GM12878 (cell line): ENCODE measurements around the gene ARHGEF10L. TPM values are rescaled to one million over a fixed set of nuclear protein-coding genes. Genes with fewer than 3 reads are reported as not detected.

ENCODE experiments used
- ATAC-seq: fragments of 200-7000 bp; cut with Tn5 transposase; 3 replicates; pipeline ENCODE4 v1.9.1; 2020; ENCODE audit warnings: mild to moderate bottlenecking, moderate library complexity
- BruUV-seq: library from RNA; stranded (reverse); fragments of 400-500 nt; replicated peaks from 2 replicates; lab custom pipeline; 2021; lab: Mats Ljungman, UMichigan
- CTCF ChIA-PET: fragments of 300-600 bp; sonication (Branson Sonifier 250); formaldehyde crosslinking; extraction: SDS; loops from one replicate; lab custom pipeline; 2021; ENCODE audit warnings: inconsistent platforms; lab: Yijun Ruan, JAX
- POLR2A ChIA-PET: fragments of 350-600 bp; formaldehyde crosslinking; extraction: SDS; loops from one replicate; lab custom pipeline; 2021; ENCODE audit warnings: inconsistent platforms; lab: Charles Lee
- RAD21 ChIA-PET: fragments of 300-600 bp; sonication (Branson Sonifier 250); formaldehyde crosslinking; loops from one replicate; lab custom pipeline; 2023; ENCODE audit warnings: antibody characterized with exemption; ENCODE audit not compliant: unreplicated experiment; lab: Charles Lee
- SMC1A ChIA-PET: fragments of 300-600 bp; sonication (Branson Sonifier 250); formaldehyde crosslinking; loops from one replicate; lab custom pipeline; 2023; ENCODE audit not compliant: unreplicated experiment, uncharacterized antibody; lab: Charles Lee
- DNase-seq: peaks from one replicate; pipeline ENCODE4 v3.0.0-alpha.2; 2011; ENCODE audit warnings: low read depth, low spot score
- FAIRE-seq: peaks from 3 replicates; lab custom pipeline; 2011; peaks lifted over from hg19 to GRCh38; lab: Jason Lieb, UNC
- H2AFZ ChIP-seq: 2 replicates; pipeline ENCODE4 v1.6.0; 2011; ENCODE audit warnings: low read depth, low read length, control low read depth; ENCODE audit not compliant: control insufficient read depth
- H3K27ac ChIP-seq: 2 replicates; pipeline ENCODE4 v1.5.1; 2011; ENCODE audit warnings: control low read depth; ENCODE audit not compliant: control insufficient read depth, insufficient read depth
- H3K27me3 ChIP-seq, 2 experiments: replicated peaks in 1 of 2; 2 replicates each; pipeline versions ENCODE4 v1.6.0 to v1.6.1; 2011; ENCODE audit warnings: low read length in 1 of 2; ENCODE audit not compliant: control insufficient read depth in 2 of 2, insufficient read depth in 2 of 2
- H3K36me3 ChIP-seq, 2 experiments: 2 replicates each; pipeline ENCODE4 v1.5.1; 2011; ENCODE audit warnings: low read length in 1 of 2; ENCODE audit not compliant: control insufficient read depth in 2 of 2, insufficient read depth in 2 of 2
- H3K4me1 ChIP-seq: 2 replicates; pipeline ENCODE4 v1.6.1; 2011; ENCODE audit warnings: mild to moderate bottlenecking, low read length, moderate library complexity, mixed read lengths; ENCODE audit not compliant: control insufficient read depth, insufficient read depth
- H3K4me2 ChIP-seq: 2 replicates; pipeline ENCODE4 v1.6.0; 2011; ENCODE audit warnings: control low read depth; ENCODE audit not compliant: control insufficient read depth, insufficient read depth
- H3K4me3 ChIP-seq: fragments of 200-600 bp; sonication (generic); 2 replicates; pipeline ENCODE4 v1.5.1; 2016
- H3K79me2 ChIP-seq: 2 replicates; pipeline ENCODE4 v1.6.0; 2011; ENCODE audit warnings: low read length; ENCODE audit not compliant: control insufficient read depth, insufficient read depth
- H3K9ac ChIP-seq: 2 replicates; pipeline ENCODE4 v1.8.0; 2011; ENCODE audit warnings: low read length, control low read depth, mixed read lengths; ENCODE audit not compliant: control insufficient read depth, insufficient read depth
- H3K9me3 ChIP-seq: replicated peaks from 3 replicates; pipeline ENCODE4 v1.5.1; 2011; ENCODE audit warnings: mild to moderate bottlenecking, low read length; ENCODE audit not compliant: control insufficient read depth, insufficient read depth
- H4K20me1 ChIP-seq: 2 replicates; pipeline ENCODE4 v1.6.0; 2011; ENCODE audit not compliant: control insufficient read depth, insufficient read depth
- BRCA1 ChIP-seq: IDR thresholded peaks from 2 replicates; pipeline ENCODE4 v1.6.1; 2011; ENCODE audit warnings: low read depth, low read length, improper control_type of control experiment
- EED ChIP-seq: sonication (generic); IDR thresholded peaks from 2 replicates; pipeline ENCODE4 v1.6.1; 2016; ENCODE audit warnings: antibody characterized with exemption, low read depth
- FOXK2 ChIP-seq: fragments of 450-650 bp; IDR thresholded peaks from 2 replicates; pipeline ENCODE4 v1.6.1; 2017; ENCODE audit warnings: mild to moderate bottlenecking, moderate library complexity
- MAX ChIP-seq: IDR thresholded peaks from 2 replicates; pipeline ENCODE4 v1.6.1; 2012; ENCODE audit warnings: low read depth, low read length, improper control_type of control experiment
- NR2F1 ChIP-seq: fragments of 450-650 bp; conservative IDR thresholded peaks from 2 replicates; pipeline ENCODE4 v1.6.1; 2017; ENCODE audit warnings: mild to moderate bottlenecking
- SIN3A ChIP-seq: IDR thresholded peaks from 2 replicates; pipeline ENCODE4 v1.6.1; 2012; ENCODE audit warnings: low read depth, low read length, improper control_type of control experiment
- SUPT20H ChIP-seq: IDR thresholded peaks from 2 replicates; pipeline ENCODE4 v1.6.1; 2011; ENCODE audit warnings: low read depth, mild to moderate bottlenecking, low read length, moderate library complexity, borderline replicate concordance; ENCODE audit not compliant: control insufficient read depth
- TAF1 ChIP-seq: IDR thresholded peaks from 2 replicates; pipeline ENCODE4 v1.6.1; 2011; ENCODE audit warnings: mild to moderate bottlenecking, low read depth, low read length, borderline replicate concordance
- ZBTB40 ChIP-seq: fragments of 450-650 bp; IDR thresholded peaks from 2 replicates; pipeline ENCODE4 v1.6.1; 2016; ENCODE audit warnings: mild to moderate bottlenecking, moderate library complexity, borderline replicate concordance
- WGBS: methylation state at CpG from one replicate; pipeline ENCODE4 v1.1.6; 2016; ENCODE audit warnings: low lambda C conversion rate; ENCODE audit not compliant: insufficient replicate concordance, insufficient coverage; ENCODE audit errors: missing lambda C conversion rate; 5-methylcytosine and 5-hydroxymethylcytosine counted together
- in situ Hi-C: fragments of 300-500 bp; cut with MboI; formaldehyde crosslinking; loops from 9 replicates; pipeline ENCODE4 v1.14.3; 2018; ENCODE audit warnings: mixed read lengths
- intact Hi-C: fragments of 100-400 bp; cut with micrococcal nuclease; formaldehyde crosslinking; loops from one replicate; pipeline ENCODE4 v1.14.2; 2022; ENCODE audit not compliant: unreplicated experiment
- polyA plus RNA-seq, 11 experiments: library from polyadenylated mRNA; depleted of rRNA in 4 of 11; unstranded in 6 of 11; stranded (reverse) in 5 of 11; fragments of >200 nt; fragmentation: Nextera tagmentation in 4 of 11; fragmentation: Illumina TruSeq in 1 of 11; extraction: Ambion mirVana in 4 of 11; extraction: Trizol in 1 of 11; gene quantifications; 1 replicate in 1 of 11; 2 replicates in 10 of 11; pipeline versions ENCODE4 v1.2.1 to v1.2.3, GENCODE V29; 2011 to 2016; ENCODE audit warnings: inconsistent platforms in 2 of 11, missing spikeins in 2 of 11, low read depth in 1 of 11
- total RNA-seq, 4 experiments: library from RNA; depleted of rRNA in 3 of 4; stranded (reverse); fragments of >200 nt in 3 of 4; fragmentation: Illumina TruSeq in 1 of 4; extraction: Trizol in 1 of 4; gene quantifications; 2 replicates each; pipeline versions ENCODE4 v1.2.1 to v1.2.3, GENCODE V29; 2013 to 2021

The ARHGEF10L gene
- total and polyA plus RNA-seq, 10 of the 15 experiments (the other 5 are each of a cell fraction or from before 2014, with no cell fraction given): 0.05 to 0.94 (median 0.28) TPM; not detected in 2

GRCh38 chr1:17524645-17525044, 14.9 kb upstream of the ARHGEF10L start:
- SMC1A ChIA-PET: no interaction called here
- Histone ChIP-seq H3K36me3 (no peaks in the 10 kb centered on the region), H3K4me1 (no peaks in the 10 kb centered on the region), H3K4me3 (no peak overlapping the region), H3K9me3 (no peaks in the 10 kb centered on the region), H3K9ac (no peak overlapping the region), H2AFZ (no peak overlapping the region), H3K79me2 (no peaks in the 10 kb centered on the region), H3K27ac (no peak overlapping the region), H3K4me2 (no peak overlapping the region), H4K20me1 (no peaks in the 10 kb centered on the region), H3K27me3 (peaks cover 0 to 3% of the 10 kb centered on the region in 2 experiments; a peak in 3 of 4 replicates)
- FAIRE-seq (no peak), ATAC-seq (no peak), DNase-seq (no peak)
- BruUV-seq: no TSS peak
- CTCF ChIA-PET: interaction anchor here (1.2 to 1.7 kb wide), 3 partner anchors 12 to 82 kb away, joined by 3 to 4 read pairs (median 4); no protein-coding TSS in a partner anchor
- WGBS: 5% methylated on average over 2 of the region's 2 CpGs
- intact Hi-C loops (no loop called here), in situ Hi-C loops (no loop called here)
- RAD21 ChIA-PET: interaction anchor here (1.7 kb wide), 1 partner anchor 11 kb away, joined by 5 read pairs; no protein-coding TSS in a partner anchor
- POLR2A ChIA-PET: no interaction called here
- no peak for TF ChIP-seq SIN3A
- TF ChIP-seq ZBTB40: no peak
- no peak for TF ChIP-seq NR2F1
- TF ChIP-seq MAX: no peak
- TF ChIP-seq EED: no peak
- TF ChIP-seq TAF1: no peak
- TF ChIP-seq FOXK2: no peak
- no peak for TF ChIP-seq BRCA1
- TF ChIP-seq SUPT20H: no peak
